Measurements from ENCODE around the gene GALNT16.
"Not testable (repeated sequence)": the region's sequence is repeated elsewhere in the genome, so short reads cannot be mapped to it uniquely, and the experiment has no call there.

The GALNT16 gene

DNA sequence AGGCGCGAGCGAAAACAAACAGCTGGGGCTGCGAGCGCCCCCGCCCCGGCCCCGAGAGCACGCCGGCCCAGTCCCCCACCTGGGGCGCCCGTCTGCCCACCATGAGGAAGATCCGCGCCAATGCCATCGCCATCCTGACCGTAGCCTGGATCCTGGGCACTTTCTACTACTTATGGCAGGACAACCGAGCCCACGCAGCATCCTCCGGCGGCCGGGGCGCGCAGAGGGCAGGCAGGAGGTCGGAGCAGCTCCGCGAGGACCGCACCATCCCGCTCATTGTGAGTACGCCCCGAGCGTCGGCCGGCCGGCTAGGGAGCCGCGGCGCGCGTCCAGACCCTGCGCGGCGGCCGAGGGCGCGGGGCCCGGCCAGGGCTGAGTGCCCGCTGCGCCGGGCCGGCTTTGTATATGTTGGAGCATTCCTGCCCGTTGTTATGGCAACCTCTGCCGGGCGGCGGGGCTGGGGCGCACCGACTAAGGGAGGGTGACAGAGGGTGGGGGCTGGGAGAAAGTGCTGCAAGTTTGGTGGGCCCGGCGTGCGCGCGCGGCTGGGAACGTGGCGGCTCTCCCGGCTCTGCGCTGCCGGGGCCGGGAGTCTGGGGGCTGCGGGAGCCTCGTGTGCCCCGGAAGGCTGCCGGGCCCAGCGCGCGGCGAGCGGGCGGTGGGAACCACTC is 367 bp downstream of the GALNT16 start:
- DNase-seq = peak in 2 of 56 donors; percentile 15 to 41

DNA sequence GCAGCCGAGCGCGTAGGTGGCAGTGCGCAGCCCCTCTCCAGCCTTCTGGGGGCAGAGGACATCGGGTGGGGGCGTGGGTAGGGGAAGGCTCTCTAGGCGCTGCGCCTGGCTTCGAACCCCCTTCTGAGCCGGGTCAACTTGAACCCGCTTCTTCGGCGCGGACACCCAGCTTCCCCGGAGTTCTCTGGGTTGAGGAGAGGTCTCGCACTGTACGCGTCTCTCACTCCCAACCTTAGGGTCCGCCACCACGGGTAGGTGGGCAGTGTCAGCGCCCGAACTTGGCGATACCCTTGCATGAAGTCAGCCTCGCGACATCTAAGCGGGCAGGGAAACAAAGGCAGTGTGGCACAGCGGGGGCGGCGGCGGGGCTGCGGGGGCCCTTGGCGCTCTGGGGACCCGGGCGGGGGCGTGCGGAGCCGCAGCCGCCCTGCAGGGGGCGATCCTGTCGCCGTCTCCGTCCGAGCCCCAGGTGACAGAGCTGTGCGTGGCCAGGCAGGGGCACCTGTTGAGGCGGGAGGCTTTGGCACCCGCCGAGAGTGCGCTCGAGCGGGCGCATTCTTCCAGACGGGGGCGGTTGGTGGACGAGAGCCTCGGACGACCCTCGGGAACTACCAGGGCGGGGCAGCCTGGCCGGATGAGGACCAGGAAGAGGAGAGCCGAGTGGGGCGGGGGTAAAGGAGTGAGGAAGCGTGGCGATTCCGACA is 1.1 kb downstream of the GALNT16 start:
- peak in 10 of 56 donors; percentile 4 to 50 (median 22) for DNase-seq

DNA sequence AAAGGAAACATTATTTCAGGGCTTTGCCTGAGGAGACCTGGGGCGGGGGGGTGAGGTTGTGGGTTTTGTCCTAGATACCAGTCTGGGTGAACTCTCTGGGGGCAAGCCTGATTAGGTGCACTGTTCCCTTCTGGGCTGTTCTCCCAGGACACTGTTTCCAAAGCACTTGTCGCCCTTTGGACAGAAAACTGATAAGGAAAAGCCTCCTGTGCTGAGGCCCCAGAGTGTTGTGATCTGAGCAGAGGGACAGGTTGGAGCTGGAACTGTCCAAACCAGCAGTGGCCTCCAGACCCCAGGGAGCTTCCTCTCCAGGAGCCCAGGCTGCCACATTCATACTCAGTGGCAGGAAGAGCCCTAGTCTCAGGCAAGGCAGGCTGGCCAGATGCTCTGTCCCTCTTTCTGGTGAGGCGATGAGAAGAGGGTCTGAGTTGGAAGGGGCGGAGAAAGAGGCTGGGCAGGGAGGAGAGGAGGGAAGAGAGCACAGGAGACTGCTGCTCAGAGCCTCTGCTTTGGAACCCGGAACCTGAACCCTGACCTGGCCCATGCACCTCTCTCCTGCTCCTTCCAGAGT is 1.9 kb downstream of the GALNT16 start:
- no peak for DNase-seq

DNA sequence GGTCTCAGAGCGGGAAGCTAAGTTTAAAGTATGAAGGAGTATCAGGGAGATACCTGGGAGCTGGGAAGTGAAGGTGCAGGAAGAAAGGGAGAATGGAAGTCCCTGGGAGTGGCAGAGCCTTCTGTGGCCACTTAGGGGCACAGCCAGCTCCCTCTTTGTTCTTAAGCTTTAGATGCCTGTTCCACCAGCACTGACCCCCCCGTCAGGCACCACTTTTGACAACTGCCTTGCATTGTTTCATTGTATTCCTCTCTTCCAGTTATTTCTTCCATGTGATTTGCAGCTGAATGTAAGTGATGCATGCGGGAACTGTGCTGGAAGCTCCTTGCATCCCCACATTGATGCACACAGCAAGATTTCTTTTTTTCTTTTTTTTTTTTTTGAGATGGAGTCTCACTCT is 2.6 kb downstream of the GALNT16 start:
- no peak for DNase-seq

- DNase-seq = peak in 13 of 56 donors; percentile 8 to 54 (median 26)
Measured at GRCh38 chr14:69263364-69263763, 3.4 kb downstream of the GALNT16 start.

DNA sequence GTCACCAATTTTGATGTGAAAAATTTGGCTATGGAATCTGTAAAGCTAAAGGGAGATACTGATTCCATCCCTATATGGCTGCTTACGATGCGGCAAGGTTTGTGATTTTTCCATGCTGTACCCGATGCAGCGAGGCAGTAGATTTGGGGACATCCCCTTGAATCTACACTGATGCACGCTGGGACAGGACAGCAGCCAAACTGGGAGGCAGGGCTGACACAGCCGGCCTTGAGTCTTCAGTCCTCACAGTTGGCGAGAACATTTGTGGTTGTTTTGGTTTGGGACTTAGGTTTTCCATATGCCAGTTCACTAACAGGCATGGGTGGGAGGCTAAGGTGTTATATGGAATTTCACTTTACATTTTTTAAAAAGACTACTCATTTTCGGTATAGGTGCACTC is 3.8 kb downstream of the GALNT16 start:
- peak in 2 of 56 donors; percentile 25 to 38 for DNase-seq

- DNase-seq = peak in 1 of 56 donors; percentile 40
Measured at GRCh38 chr14:69266572-69267345, 6.8 kb downstream of the GALNT16 start.

DNA sequence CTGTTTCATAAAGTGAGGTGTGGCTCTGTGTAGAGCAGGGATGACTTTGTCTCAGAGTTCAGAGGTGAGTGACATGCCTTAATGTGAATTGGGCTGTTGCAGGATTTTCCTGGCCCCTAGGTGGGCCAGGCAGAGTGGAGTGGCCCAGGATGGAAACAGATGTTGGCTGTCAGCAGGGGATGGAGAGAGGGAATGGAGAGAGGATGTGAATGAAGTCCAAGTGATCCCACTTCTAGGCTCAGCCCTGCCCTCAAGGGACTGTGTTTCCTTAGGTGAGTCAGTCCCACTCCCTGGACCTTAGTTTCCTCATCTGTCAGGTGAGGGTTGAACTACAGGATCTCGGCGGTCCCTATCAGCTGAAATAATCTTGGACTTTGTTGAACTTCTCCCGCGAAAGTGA is 7.5 kb downstream of the GALNT16 start:
- DNase-seq = no peak

- DNase-seq = no peak
Measured at GRCh38 chr14:69268223-69268622, 8.3 kb downstream of the GALNT16 start.

DNA sequence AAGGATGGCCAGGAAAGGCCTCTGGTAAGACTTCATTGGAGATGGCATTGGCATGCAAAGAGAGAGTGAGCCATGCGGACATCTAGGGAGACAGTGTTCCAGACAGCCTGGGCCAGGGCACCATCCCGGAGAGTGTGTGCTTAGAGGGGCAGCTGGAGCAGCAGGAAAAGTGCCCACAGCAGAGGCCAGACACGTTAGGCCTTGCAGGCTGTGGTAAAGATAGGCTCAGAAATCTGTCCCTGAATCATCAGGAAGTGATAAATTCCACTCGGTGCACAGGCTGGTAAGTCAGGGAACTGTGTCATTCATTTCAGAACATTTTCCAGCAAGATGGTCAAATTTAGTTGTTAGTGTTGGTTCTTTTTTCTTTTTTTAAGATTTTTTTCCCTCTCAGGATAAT is 8.8 kb downstream of the GALNT16 start:
- DNase-seq = no peak

- DNase-seq = no peak
Measured at GRCh38 chr14:69269381-69269780, 9.4 kb downstream of the GALNT16 start.

DNA sequence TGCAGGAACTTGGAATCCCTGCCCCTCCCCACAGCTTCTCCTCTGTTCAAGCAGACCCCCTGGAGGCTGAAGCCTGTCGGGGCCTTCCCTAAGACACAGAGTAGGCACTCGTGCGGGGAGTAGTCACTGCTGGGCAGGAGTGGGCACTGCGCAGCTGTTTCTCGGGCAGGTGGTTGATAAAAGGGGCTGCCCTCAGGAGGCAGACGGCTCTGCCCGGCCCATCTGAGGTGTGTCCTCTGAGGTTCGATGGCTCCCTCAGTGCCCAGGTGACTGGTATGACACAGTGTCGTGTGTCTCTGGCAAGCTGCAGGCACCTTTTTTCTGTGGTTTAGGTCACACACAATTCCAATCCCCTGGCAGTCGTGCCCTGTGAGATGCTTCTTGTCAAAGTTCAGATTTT is 10.1 kb downstream of the GALNT16 start:
- no peak for DNase-seq

GRCh38 chr14:69270795-69271708 is 11.1 kb downstream of the GALNT16 start:
- DNase-seq = peak in 3 of 56 donors; percentile 8 to 32 (median 13)

- no peak for DNase-seq
Measured at GRCh38 chr14:69274321-69274720, 14.4 kb downstream of the GALNT16 start.

GRCh38 chr14:69275331-69275730 is 15.4 kb downstream of the GALNT16 start:
- no peak for DNase-seq

DNA sequence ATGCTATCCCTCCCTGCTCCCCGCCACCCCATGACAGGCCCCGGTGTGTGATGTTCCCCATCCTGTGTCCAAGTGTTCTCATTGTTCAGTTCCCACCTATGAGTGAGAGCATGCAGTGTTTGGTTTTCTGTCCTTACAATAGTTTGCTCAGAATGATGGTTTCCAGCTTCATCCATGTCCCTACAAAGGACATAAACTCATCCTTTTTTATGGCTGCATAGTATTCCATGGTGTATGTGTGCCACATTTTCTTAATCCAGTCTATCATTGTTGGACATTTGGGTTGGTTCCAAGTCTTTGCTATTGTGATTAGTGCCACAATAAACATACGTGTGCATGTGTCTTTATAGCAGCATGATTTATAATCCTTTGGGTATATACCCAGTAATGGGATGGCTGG is 17.4 kb downstream of the GALNT16 start:
- not testable (repeated sequence) for DNase-seq

- DNase-seq = no peak
Measured at GRCh38 chr14:69280746-69281291, 20.9 kb downstream of the GALNT16 start.

GRCh38 chr14:69281450-69282169 is 21.7 kb downstream of the GALNT16 start:
- DNase-seq = no peak

DNA sequence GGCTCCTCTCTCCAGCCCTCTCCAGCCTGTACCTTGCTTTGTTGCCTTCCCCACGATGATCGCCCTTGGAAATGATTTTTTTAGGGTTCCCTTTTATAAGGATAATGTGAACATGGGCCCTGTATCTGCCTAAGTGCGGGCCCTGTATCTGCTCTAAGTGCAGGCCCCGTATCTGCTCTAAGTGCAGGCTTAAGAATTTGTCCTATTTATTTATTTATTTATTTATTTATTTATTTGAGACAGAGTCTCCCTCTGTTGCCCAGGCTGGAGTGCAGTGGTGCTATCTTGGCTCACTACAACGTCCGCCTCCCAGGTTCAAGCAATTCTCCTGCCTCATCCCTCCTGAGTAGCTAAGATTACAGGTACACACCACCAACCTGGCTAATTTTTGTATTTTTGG is 22.5 kb downstream of the GALNT16 start:
- DNase-seq = no peak

DNA sequence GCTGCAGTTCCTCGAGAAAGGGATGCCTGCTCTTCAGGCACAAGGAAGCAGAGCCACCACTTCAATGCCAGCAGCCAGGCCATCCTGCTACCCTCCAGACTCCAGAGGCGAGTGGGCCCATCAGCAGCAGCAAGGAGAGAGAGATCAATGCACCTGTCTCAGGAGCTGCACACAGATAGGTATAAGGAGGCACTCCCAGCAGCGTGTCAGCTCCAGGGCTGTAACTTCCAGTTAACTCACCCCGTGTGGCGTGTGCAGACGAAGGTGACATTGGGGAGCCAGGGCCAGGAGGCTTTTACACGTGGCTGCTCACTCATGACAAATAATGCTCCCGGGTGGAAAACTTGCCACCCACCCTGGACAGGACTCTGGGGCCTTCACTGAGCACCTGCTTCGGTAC is 24.2 kb downstream of the GALNT16 start:
- no peak for DNase-seq
